Esophagus squamous epithelium (tissue), 4 donors: ENCODE measurements around the gene USP10.

ENCODE experiments used
- POLR2A ChIP-seq, 4 donors: fragments of 450-650 bp; IDR thresholded peaks; one replicate each; pipeline ENCODE4 v1.6.1; 2017; ENCODE audit warnings: antibody characterized with exemption in 4 of 4, mild to moderate bottlenecking in 4 of 4, moderate library complexity in 3 of 4
- TF ChIP-seq, protein P1 (sequence below), 6 experiments: fragments of 450-650 bp in 4 of 6; fragments of 200-600 bp in 2 of 6; sonication (generic) in 2 of 6; IDR thresholded peaks; one replicate each; pipeline ENCODE4 v1.5.1; 2016 to 2019; ENCODE audit warnings: antibody characterized with exemption in 6 of 6, mild to moderate bottlenecking in 4 of 6, moderate library complexity in 4 of 6

DNA sequence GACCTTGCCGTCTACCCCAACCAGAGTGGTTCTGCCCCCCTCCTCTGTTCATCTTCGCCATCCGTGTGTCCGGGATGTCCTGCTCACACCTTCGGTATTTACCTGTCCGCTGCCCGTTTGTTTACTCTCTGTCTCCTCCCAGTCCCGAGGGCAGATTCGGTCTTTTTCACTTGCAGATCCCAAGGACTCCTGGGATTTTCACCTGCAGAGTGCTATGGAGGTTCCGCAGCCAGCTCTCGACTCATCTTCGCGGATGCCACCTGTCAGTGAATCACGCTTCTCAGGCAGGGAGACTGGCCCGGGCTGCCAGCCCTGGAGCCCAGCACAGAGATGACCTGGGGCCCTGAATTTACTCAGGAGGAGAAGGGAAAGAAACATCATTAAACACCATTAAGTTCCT, 128.1 kb downstream of the USP10 start:
- TF ChIP-seq, protein P1, sequence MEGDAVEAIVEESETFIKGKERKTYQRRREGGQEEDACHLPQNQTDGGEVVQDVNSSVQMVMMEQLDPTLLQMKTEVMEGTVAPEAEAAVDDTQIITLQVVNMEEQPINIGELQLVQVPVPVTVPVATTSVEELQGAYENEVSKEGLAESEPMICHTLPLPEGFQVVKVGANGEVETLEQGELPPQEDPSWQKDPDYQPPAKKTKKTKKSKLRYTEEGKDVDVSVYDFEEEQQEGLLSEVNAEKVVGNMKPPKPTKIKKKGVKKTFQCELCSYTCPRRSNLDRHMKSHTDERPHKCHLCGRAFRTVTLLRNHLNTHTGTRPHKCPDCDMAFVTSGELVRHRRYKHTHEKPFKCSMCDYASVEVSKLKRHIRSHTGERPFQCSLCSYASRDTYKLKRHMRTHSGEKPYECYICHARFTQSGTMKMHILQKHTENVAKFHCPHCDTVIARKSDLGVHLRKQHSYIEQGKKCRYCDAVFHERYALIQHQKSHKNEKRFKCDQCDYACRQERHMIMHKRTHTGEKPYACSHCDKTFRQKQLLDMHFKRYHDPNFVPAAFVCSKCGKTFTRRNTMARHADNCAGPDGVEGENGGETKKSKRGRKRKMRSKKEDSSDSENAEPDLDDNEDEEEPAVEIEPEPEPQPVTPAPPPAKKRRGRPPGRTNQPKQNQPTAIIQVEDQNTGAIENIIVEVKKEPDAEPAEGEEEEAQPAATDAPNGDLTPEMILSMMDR (IDR thresholded peaks at IDR 0.05): no peak
- TF ChIP-seq POLR2A (IDR thresholded peaks at IDR 0.05): no peak
